Lower leg skin (tissue), 3 donors: ENCODE measurements around the gene ZNF608.

Source experiments
- CTCF ChIP-seq, 3 donors: fragments of 450-650 bp; IDR thresholded peaks; one replicate each; pipeline ENCODE4 v1.5.1; 2016; ENCODE audit warnings: antibody characterized with exemption in 3 of 3, mild to moderate bottlenecking in 3 of 3, moderate library complexity in 2 of 3
- POLR2A ChIP-seq, 2 donors: fragments of 450-650 bp; IDR thresholded peaks; one replicate each; pipeline ENCODE4 v1.6.1; 2016 to 2017; ENCODE audit warnings: antibody characterized with exemption in 2 of 2, mild to moderate bottlenecking in 1 of 2, moderate library complexity in 1 of 2

DNA sequence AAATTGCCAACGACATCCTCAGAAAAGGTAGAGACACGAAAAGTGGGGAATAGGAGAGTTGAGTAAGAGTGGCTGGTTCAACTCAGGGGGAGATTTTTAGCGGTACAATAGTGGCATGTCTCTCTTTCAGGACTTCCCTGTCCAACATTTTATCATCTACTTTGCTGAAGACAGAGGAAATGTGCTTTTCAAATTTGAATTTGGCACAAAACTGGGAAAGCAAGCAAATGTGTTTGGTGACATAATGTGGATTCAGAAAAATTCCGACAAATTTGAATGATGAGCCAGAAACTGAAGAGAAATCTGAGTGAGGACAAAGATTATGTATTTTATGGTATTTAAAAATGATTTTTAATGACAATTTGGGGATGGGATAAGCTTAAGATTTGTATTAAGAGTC, 33.6 kb upstream of the ZNF608 start:
- TF ChIP-seq POLR2A (IDR thresholded peaks at IDR 0.05) (no peak), CTCF (IDR thresholded peaks at IDR 0.05) (no peak)
